Endothelial cell of umbilical vein (primary cell): ENCODE measurements around the gene FAM3B.

Experiments used
- CTCF ChIP-seq, 2 donors: IDR thresholded peaks; 1 replicate in 1 of 2; 2 replicates in 1 of 2; pipeline ENCODE4 v1.5.1; 2011; ENCODE audit warnings: low read length in 2 of 2, mild to moderate bottlenecking in 2 of 2, moderate library complexity in 2 of 2, control low read depth in 1 of 2, inconsistent platforms in 1 of 2, low read depth in 1 of 2; ENCODE audit not compliant: insufficient read depth in 1 of 2; ENCODE audit errors: extremely low read depth in 1 of 2
- EZH2 ChIP-seq: IDR thresholded peaks from 2 replicates; pipeline ENCODE4 v1.6.1; 2012; ENCODE audit warnings: borderline replicate concordance, low read depth, mild to moderate bottlenecking, moderate library complexity, low read length, inconsistent platforms; ENCODE audit not compliant: severe bottlenecking
- FOS ChIP-seq: IDR thresholded peaks from 2 replicates; pipeline ENCODE4 v1.6.1; 2011; ENCODE audit warnings: mild to moderate bottlenecking, low read length, moderate library complexity, borderline replicate concordance; ENCODE audit not compliant: insufficient read depth
- JUN ChIP-seq: IDR thresholded peaks from 2 replicates; pipeline ENCODE4 v1.6.1; 2011; ENCODE audit warnings: borderline replicate concordance, low read depth; ENCODE audit not compliant: insufficient read length, insufficient read depth
- MAX ChIP-seq: IDR thresholded peaks from 2 replicates; pipeline ENCODE4 v1.6.1; 2011; ENCODE audit not compliant: insufficient read depth, insufficient read length
- MYC ChIP-seq: IDR thresholded peaks from one replicate; pipeline ENCODE4 v1.6.1; 2011; ENCODE audit warnings: mild to moderate bottlenecking, low read depth, low read length
- POLR2A ChIP-seq: IDR thresholded peaks from 2 replicates; pipeline ENCODE4 v1.6.1; 2012; ENCODE audit warnings: low read depth, mild to moderate bottlenecking, control low read depth, low read length
- POLR2AphosphoS5 ChIP-seq: IDR thresholded peaks from 2 replicates; pipeline ENCODE4 v1.6.1; 2012; ENCODE audit warnings: low read depth, mild to moderate bottlenecking, control low read depth, low read length, moderate library complexity; ENCODE audit not compliant: insufficient read depth

- TF ChIP-seq CTCF (IDR thresholded peaks at IDR 0.05; ENCODE audit: extremely low read depth in 1 of 2, insufficient read depth in 1 of 2, low read depth in 1 of 2, low read length in 2 of 2) (no peak), EZH2 (no peak), POLR2A (no peak), MAX (no peak), MYC (no peak), POLR2AphosphoS5 (no peak), JUN (no peak), FOS (no peak)
These were observed 57.6 kb downstream of the FAM3B start for GRCh38 chr21:41374177-41374712.
